Peyer's patch (tissue), 4 donors: ENCODE measurements around the gene SUN2. TPM values are rescaled to one million over a fixed set of nuclear protein-coding genes. Genes with fewer than 3 reads are reported as not detected.

Experiments
- DNase-seq, 3 donors: peaks; one replicate each; pipeline ENCODE4 v3.0.0-alpha.2; 2017 to 2019
- H3K27ac ChIP-seq, 4 donors: fragments of 200-600 bp; sonication (generic); one replicate each; pipeline ENCODE4 v1.5.1; 2016 to 2019
- H3K27me3 ChIP-seq, 2 donors: fragments of 200-600 bp; sonication (generic); one replicate each; pipeline ENCODE4 v1.5.1; 2019
- H3K36me3 ChIP-seq, 3 donors: fragments of 200-600 bp; sonication (generic); one replicate each; pipeline ENCODE4 v1.5.1; 2016 to 2019
- H3K4me1 ChIP-seq, 4 donors: fragments of 200-600 bp; sonication (generic); one replicate each; pipeline ENCODE4 v1.5.1; 2016 to 2019
- H3K4me3 ChIP-seq, 4 donors: fragments of 200-600 bp; sonication (generic); 1 replicate in 3 of 4; 2 replicates in 1 of 4; pipeline ENCODE4 v1.5.1; 2016 to 2019; ENCODE audit warnings: mild to moderate bottlenecking in 1 of 4
- H3K9me3 ChIP-seq, 4 donors: fragments of 200-600 bp; sonication (generic); one replicate each; pipeline ENCODE4 v1.5.1; 2016 to 2019; ENCODE audit warnings: mild to moderate bottlenecking in 1 of 4
- CTCF ChIP-seq, 6 experiments: fragments of 450-650 bp in 4 of 6; fragments of 200-600 bp in 2 of 6; sonication (generic) in 1 of 6; IDR thresholded peaks; one replicate each; pipeline ENCODE4 v1.5.1; 2017 to 2019; ENCODE audit warnings: antibody characterized with exemption in 6 of 6, mild to moderate bottlenecking in 3 of 6, moderate library complexity in 1 of 6
- POLR2A ChIP-seq, 2 donors: fragments of 450-650 bp; IDR thresholded peaks; one replicate each; pipeline ENCODE4 v1.5.1; 2017; ENCODE audit warnings: antibody characterized with exemption in 2 of 2, mild to moderate bottlenecking in 2 of 2, moderate library complexity in 2 of 2
- total RNA-seq, 4 donors: library from RNA; depleted of rRNA; stranded (reverse); fragments of >200 nt; gene quantifications; one replicate each; pipeline ENCODE4 v1.1.0, GENCODE V29; 2016

SUN2 gene
- total RNA-seq, 4 donors from 2014 or later = 171 to 291 (median 248) TPM

GRCh38 chr22:38740754-38741153, 15.0 kb downstream of the SUN2 start:
- Histone ChIP-seq H3K27me3 (no peaks in the 10 kb centered on the region), H3K9me3 (no peaks in the 10 kb centered on the region), H3K27ac (no peak overlapping the region), H3K4me3 (no peak overlapping the region), H3K4me1 (no peaks in the 10 kb centered on the region), H3K36me3 (peaks cover 7 to 100% (median 14%) of the 10 kb centered on the region in 3 donors)
- no peak for TF ChIP-seq POLR2A (IDR thresholded peaks at IDR 0.05)
- TF ChIP-seq CTCF (IDR thresholded peaks at IDR 0.05) = no peak
- no peak for DNase-seq

- TF ChIP-seq POLR2A (IDR thresholded peaks at IDR 0.05) (no peak), CTCF (IDR thresholded peaks at IDR 0.05) (no peak)
- H3K4me1 ChIP-seq = peaks cover 0 to 2% (median 0%) of the 10 kb centered on the region in 4 donors
- H3K9me3 ChIP-seq = no peaks in the 10 kb centered on the region
- peaks cover 7 to 100% (median 14%) of the 10 kb centered on the region in 3 donors for H3K36me3 ChIP-seq
- no peak overlapping the region for H3K4me3 ChIP-seq
- H3K27me3 ChIP-seq = no peaks in the 10 kb centered on the region
- DNase-seq = no peak
- no peak overlapping the region for H3K27ac ChIP-seq
These were observed 15.6 kb downstream of the SUN2 start for GRCh38 chr22:38740116-38740723.

GRCh38 chr22:38739300-38740055, 16.3 kb downstream of the SUN2 start:
- DNase-seq = no peak
- Histone ChIP-seq H3K9me3 (no peaks in the 10 kb centered on the region), H3K36me3 (peaks cover 7 to 97% (median 14%) of the 10 kb centered on the region in 3 donors), H3K27ac (no peak overlapping the region), H3K4me1 (peaks cover 0 to 10% (median 0%) of the 10 kb centered on the region in 4 donors), H3K4me3 (no peak overlapping the region), H3K27me3 (no peaks in the 10 kb centered on the region)
- TF ChIP-seq POLR2A (IDR thresholded peaks at IDR 0.05) (no peak), CTCF (IDR thresholded peaks at IDR 0.05) (no peak)

- Histone ChIP-seq H3K27me3 (no peaks in the 10 kb centered on the region), H3K27ac (no peak overlapping the region), H3K36me3 (peaks cover 7 to 88% (median 14%) of the 10 kb centered on the region in 3 donors), H3K4me1 (peaks cover 0 to 19% (median 0%) of the 10 kb centered on the region in 4 donors), H3K9me3 (no peaks in the 10 kb centered on the region), H3K4me3 (no peak overlapping the region)
- DNase-seq = no peak
- TF ChIP-seq POLR2A (IDR thresholded peaks at IDR 0.05) = no peak
- TF ChIP-seq CTCF (IDR thresholded peaks at IDR 0.05) = no peak
These were observed 17.2 kb downstream of the SUN2 start for GRCh38 chr22:38738475-38739070.

GRCh38 chr22:38737302-38738060, 18.3 kb downstream of the SUN2 start:
- H3K27me3 ChIP-seq = no peaks in the 10 kb centered on the region
- H3K4me3 ChIP-seq = no peak overlapping the region
- no peak for DNase-seq
- peaks cover 0 to 30% (median 1%) of the 10 kb centered on the region in 4 donors for H3K4me1 ChIP-seq
- no peak overlapping the region for H3K27ac ChIP-seq
- TF ChIP-seq POLR2A (IDR thresholded peaks at IDR 0.05) (no peak), CTCF (IDR thresholded peaks at IDR 0.05) (no peak)
- H3K36me3 ChIP-seq = peaks cover 7 to 82% (median 14%) of the 10 kb centered on the region in 3 donors
- H3K9me3 ChIP-seq = no peaks in the 10 kb centered on the region
